Left ventricle myocardium inferior (tissue), 1 donor: ENCODE results near the gene PRXL2A. TPM values are rescaled to one million over a fixed set of nuclear protein-coding genes. Genes with fewer than 3 reads are reported as not detected.
A peak's percentile ranks its signal among the peaks of the same experiment; 100 is the strongest.
"Not testable (repeated sequence)": the region's sequence is repeated elsewhere in the genome, so short reads cannot be mapped to it uniquely, and the experiment has no call there.

Experiments
- DNase-seq: peaks from one replicate; pipeline ENCODE4 v3.0.0-alpha.2; 2020
- H3K27ac ChIP-seq: fragments of 200-600 bp; replicated peaks from 2 replicates; pipeline ENCODE4 v1.8.0; 2021
- H3K27me3 ChIP-seq: fragments of 200-600 bp; 2 replicates; pipeline ENCODE4 v1.8.0; 2021; ENCODE audit warnings: low read depth
- H3K36me3 ChIP-seq: fragments of 200-600 bp; 2 replicates; pipeline ENCODE4 v1.8.0; 2021
- H3K4me1 ChIP-seq: fragments of 200-600 bp; 2 replicates; pipeline ENCODE4 v1.8.0; 2021
- H3K4me3 ChIP-seq: fragments of 200-600 bp; 2 replicates; pipeline ENCODE4 v1.8.0; 2021; ENCODE audit warnings: mild to moderate bottlenecking, moderate library complexity
- H3K9me3 ChIP-seq: fragments of 200-600 bp; replicated peaks from 2 replicates; pipeline ENCODE4 v1.8.0; 2021
- CTCF ChIP-seq: fragments of 200-600 bp; IDR thresholded peaks from 2 replicates; pipeline ENCODE4 v1.8.0; 2021; ENCODE audit warnings: antibody characterized with exemption, mild to moderate bottlenecking, borderline replicate concordance
- intact Hi-C: fragments of 100-400 bp; cut with micrococcal nuclease; formaldehyde crosslinking; loops from one replicate; pipeline ENCODE4 v1.11.0; 2022
- long read RNA-seq: library from polyadenylated mRNA; unstranded; transcript quantifications from one replicate; pipeline ENCODE4 v2.0.0, GENCODE V29; 2021
- total RNA-seq: library from RNA; stranded (reverse); fragmentation: NEBNext Ultra II Directional; extraction: Animal tissue kit (Norgen Biotek cat#: 25700); gene quantifications from one replicate; pipeline ENCODE4 v1.2.1, GENCODE V29; 2021
- donor health status: DM: no; HTN: yes; CAD: no; lungs with severe emphysema.

PRXL2A gene
- total RNA-seq, result 101 TPM
- long read RNA-seq, full-length matches to known transcripts, result 135 of 150 reads
- long read RNA-seq, partial matches to known transcripts, result 1 of 150 reads
- long read RNA-seq, other reads (novel, unspliced or antisense), result 14 of 150 reads

GRCh38 chr10:80408242-80409101 is at the start of gene PRXL2A:
Gene PRXL2A (plus strand): TSS chr10:80408551. CDS start chr10:80420468, 11,917 bp downstream.
- Histone ChIP-seq H3K4me3 (peak within 1 kb of the TSS; percentile 95), H3K27ac (peak within 1 kb of the TSS; percentile 96), H3K9me3 (no peaks in the 10 kb centered on the region), H3K36me3 (no peaks in the 10 kb centered on the region), H3K4me1 (peaks cover 65% of the 10 kb centered on the region), H3K27me3 (no peaks in the 10 kb centered on the region)
- peak; percentile 17 for TF ChIP-seq CTCF
- intact Hi-C loops, result no loop called here
- peak; percentile 92 for DNase-seq

DNA sequence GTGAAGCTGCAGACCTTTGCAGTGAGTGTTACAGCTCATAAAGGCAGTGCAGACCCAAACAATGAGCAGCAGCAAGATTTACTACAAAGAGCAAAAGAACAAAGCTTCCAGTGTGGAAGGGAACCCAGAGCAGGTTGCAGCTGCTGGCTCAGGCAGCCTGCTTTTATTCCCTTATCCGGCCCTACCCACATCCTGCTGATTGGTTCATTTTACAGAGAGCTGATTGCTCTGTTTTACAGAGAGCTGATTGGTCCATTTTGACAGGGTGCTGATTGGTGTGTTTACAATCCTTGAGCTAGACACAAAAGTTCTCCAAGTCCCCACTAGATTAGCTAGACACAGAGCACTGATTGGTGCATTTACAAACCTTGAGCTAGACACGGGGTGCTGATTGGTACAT is 49.4 kb upstream of the PRXL2A start:
- peaks cover 46% of the 10 kb centered on the region for H3K27me3 ChIP-seq
- H3K9me3 ChIP-seq, H3K36me3 ChIP-seq, H3K4me3 ChIP-seq, DNase-seq, intact Hi-C loops, H3K27ac ChIP-seq: not testable (repeated sequence)
- peaks cover 15% of the 10 kb centered on the region for H3K4me1 ChIP-seq

- no peak for TF ChIP-seq CTCF
- H3K27me3 ChIP-seq, result peaks cover 39% of the 10 kb centered on the region
- intact Hi-C loops, result no loop called here
Measured at GRCh38 chr10:80359644-80360043, 48.7 kb upstream of the PRXL2A start.

DNA sequence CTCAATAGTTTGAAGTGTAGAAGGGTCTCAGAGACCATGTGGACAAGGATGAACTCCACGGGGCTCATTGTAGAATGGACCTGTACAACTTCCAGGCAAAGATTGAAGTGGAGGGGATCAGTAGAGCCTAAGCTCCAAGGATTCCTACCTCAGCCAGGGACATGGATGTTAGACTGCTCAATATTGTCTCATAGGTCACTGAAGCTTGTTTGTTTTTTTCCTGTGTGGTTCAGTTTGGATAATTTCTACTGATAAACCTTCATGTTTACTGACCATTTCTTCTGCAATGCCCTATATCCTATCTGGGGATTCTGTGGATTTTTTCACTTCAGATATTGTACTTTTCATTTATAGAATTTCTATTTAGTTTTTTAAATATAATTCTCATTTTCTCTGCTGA is 42.8 kb upstream of the PRXL2A start:
- H3K4me3 ChIP-seq, result no peak overlapping the region
- H3K27me3 ChIP-seq, result peaks cover 8% of the 10 kb centered on the region
- no peak for DNase-seq
- peaks cover 23% of the 10 kb centered on the region for H3K9me3 ChIP-seq
- H3K27ac ChIP-seq, result no peak overlapping the region
- peaks cover 6% of the 10 kb centered on the region for H3K36me3 ChIP-seq
- no peaks in the 10 kb centered on the region for H3K4me1 ChIP-seq
- intact Hi-C loops, result no loop called here
- TF ChIP-seq CTCF, result no peak

More at GRCh38 chr10:80359644-80360043, 48.7 kb upstream of the PRXL2A start:
- Histone ChIP-seq H3K4me3 (no peak overlapping the region), H3K36me3 (no peaks in the 10 kb centered on the region), H3K27ac (no peak overlapping the region), H3K9me3 (no peaks in the 10 kb centered on the region), H3K4me1 (peaks cover 15% of the 10 kb centered on the region)
- no peak for DNase-seq

DNA sequence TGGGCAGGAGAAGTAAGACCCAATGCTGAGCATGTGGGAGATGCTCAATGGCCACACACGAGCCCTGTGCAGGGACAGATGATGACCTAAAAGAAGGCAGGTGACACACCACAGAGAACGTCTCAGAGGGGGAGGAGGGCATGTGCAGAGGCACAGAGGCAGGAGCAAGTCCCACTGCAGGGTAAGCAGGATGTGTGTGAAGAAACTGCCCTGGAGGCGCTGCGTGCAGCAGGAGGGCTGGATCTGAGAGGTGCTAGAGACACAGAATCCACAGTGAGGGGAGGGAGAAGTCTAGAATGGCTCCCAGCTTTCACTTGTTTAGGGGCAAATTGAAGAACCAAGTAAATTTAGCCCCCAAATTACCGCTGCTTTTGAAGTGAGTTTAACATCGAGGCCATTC is 36.9 kb upstream of the PRXL2A start:
- intact Hi-C loops, result no loop called here
- Histone ChIP-seq H3K27ac (no peak overlapping the region), H3K27me3 (peaks cover 15% of the 10 kb centered on the region), H3K4me3 (no peak overlapping the region), H3K9me3 (peaks cover 18% of the 10 kb centered on the region), H3K4me1 (no peaks in the 10 kb centered on the region), H3K36me3 (peaks cover 5% of the 10 kb centered on the region)
- DNase-seq, result no peak
- TF ChIP-seq CTCF, result no peak

- Histone ChIP-seq H3K36me3 (no peaks in the 10 kb centered on the region), H3K4me1 (no peaks in the 10 kb centered on the region), H3K4me3 (no peak overlapping the region), H3K27me3 (peaks cover 11% of the 10 kb centered on the region), H3K27ac (no peak overlapping the region), H3K9me3 (peaks cover 6% of the 10 kb centered on the region)
- no peak for DNase-seq
- intact Hi-C loops, result no loop called here
- TF ChIP-seq CTCF, result no peak
Measured at GRCh38 chr10:80372675-80373074, 35.7 kb upstream of the PRXL2A start.
